BE2C (cell line): ENCODE results near the gene PEMT.
A peak's percentile ranks its signal among the peaks of the same experiment; 100 is the strongest.

Experiments
- DNase-seq: peaks from one replicate; pipeline ENCODE4 v3.0.0-alpha.2; 2020
- H3K27me3 ChIP-seq: fragments of 250-450 bp; sonication (Bioruptor Pico); 2 replicates; pipeline ENCODE4 v1.5.1; 2020; ENCODE audit warnings: mild to moderate bottlenecking
- H3K36me3 ChIP-seq: fragments of 250-450 bp; sonication (Bioruptor Pico); 2 replicates; pipeline ENCODE4 v1.5.1; 2020; ENCODE audit warnings: mild to moderate bottlenecking
- H3K4me1 ChIP-seq: fragments of 250-450 bp; sonication (Bioruptor Pico); 2 replicates; pipeline ENCODE4 v1.5.1; 2020
- H3K4me3 ChIP-seq: 2 replicates; pipeline ENCODE4 v1.5.1; 2011; ENCODE audit warnings: low read depth, low read length
- H3K9me3 ChIP-seq: fragments of 250-450 bp; sonication (Bioruptor Pico); 2 replicates; pipeline ENCODE4 v1.5.1; 2020
- TF ChIP-seq, protein P1 (sequence below): IDR thresholded peaks from 2 replicates; pipeline ENCODE4 v1.5.1; 2012; ENCODE audit warnings: mild to moderate bottlenecking, low read depth, low read length

The PEMT gene

DNA sequence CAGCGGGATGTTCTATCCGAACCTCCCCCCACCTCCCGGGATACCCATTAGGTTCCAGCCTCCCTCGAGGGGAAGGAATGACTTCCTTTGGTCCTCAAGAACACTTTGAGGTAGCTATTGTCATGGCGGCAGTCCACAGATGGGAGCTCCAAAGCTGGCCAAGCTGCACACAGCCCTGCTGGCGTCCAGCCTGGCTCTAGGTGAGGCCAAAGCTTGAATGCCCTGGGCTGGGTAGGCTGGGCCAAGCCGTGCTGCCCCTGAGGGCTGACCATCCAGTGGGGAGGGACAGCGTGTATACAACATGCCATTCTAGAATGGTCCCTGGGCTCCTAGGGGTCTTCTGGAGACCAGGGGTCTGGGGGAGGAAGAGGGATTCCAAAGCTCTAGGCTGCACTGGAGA lies 43.5 kb downstream of the PEMT start:
- H3K9me3 ChIP-seq, result no peaks in the 10 kb centered on the region
- TF ChIP-seq, protein P1, sequence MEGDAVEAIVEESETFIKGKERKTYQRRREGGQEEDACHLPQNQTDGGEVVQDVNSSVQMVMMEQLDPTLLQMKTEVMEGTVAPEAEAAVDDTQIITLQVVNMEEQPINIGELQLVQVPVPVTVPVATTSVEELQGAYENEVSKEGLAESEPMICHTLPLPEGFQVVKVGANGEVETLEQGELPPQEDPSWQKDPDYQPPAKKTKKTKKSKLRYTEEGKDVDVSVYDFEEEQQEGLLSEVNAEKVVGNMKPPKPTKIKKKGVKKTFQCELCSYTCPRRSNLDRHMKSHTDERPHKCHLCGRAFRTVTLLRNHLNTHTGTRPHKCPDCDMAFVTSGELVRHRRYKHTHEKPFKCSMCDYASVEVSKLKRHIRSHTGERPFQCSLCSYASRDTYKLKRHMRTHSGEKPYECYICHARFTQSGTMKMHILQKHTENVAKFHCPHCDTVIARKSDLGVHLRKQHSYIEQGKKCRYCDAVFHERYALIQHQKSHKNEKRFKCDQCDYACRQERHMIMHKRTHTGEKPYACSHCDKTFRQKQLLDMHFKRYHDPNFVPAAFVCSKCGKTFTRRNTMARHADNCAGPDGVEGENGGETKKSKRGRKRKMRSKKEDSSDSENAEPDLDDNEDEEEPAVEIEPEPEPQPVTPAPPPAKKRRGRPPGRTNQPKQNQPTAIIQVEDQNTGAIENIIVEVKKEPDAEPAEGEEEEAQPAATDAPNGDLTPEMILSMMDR, result no peak
- no peaks in the 10 kb centered on the region for H3K27me3 ChIP-seq
- H3K4me1 ChIP-seq, result peaks cover 24% of the 10 kb centered on the region
- H3K4me3 ChIP-seq, result no peak overlapping the region
- DNase-seq, result no peak
- no peaks in the 10 kb centered on the region for H3K36me3 ChIP-seq

DNA sequence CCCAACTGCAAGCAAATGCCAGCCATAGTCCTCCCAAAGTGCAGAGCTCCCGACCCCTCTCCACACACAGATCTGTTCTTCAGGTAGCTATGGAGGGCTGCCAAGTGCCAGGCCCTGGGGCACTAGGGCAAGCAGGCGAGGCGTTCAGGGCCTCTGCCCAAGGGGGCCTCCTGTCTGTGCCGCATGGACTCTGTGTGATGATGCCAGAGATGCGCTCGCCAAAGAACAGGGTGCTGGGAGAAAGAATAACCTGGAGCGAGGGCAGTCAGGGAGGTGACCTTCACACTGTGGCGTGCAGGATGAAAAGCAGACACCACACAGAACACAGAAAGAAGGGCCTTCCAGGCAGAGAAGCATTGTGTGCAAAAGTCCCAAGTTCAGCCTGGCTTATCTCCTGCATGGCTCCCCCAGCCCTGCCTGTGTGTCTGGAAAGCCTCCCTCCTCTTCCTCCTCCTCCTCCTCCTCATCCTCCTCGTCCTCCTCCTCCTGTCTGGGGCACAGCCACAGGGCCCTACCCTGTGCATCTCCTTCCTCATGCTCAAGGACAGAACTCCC lies 44.2 kb downstream of the PEMT start:
- DNase-seq, result peak; percentile 59
- Histone ChIP-seq H3K9me3 (no peaks in the 10 kb centered on the region), H3K36me3 (no peaks in the 10 kb centered on the region), H3K4me1 (peaks cover 24% of the 10 kb centered on the region), H3K27me3 (no peaks in the 10 kb centered on the region), H3K4me3 (no peak overlapping the region)
- TF ChIP-seq, protein P1, result no peak

DNA sequence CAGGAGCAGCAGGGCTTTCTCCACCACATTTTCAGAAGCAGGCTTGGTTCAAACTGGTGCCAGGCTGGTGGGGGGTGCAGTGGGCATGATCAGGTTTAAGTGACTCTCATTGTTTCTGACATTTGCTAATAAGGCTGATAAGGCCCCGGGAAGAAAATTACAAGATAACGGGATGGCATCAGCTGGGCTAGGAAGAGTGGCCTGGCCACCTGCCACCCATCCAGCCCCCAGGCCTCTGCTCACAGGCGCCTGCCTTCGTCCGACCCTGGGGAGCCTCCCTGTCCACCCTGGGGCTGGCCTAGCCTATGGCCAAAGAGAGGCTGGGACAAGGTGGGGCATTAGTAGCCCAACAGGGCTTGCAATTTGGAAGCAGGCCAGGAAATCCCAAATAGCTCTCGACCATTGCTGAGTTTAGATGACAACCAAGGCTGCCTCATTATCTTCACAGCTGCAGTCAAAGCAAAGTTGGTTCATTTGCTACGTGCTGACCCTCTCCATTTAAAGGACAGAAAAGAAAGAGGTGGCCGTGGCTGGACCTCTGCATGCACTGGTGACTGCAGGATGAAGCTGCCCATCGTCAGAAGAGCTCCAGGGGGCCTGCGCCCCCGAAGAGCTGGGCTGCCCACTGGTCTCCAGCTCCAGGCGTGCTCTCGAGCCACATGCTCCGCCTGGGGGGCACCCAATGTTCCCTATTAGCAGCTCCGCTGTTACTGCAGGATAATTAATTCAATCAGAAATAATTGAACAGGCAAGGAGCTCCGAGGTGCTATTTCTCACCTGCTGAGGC lies 44.9 kb downstream of the PEMT start:
- H3K36me3 ChIP-seq, result no peaks in the 10 kb centered on the region
- TF ChIP-seq, protein P1, result no peak
- DNase-seq, result peak; percentile 50
- no peaks in the 10 kb centered on the region for H3K27me3 ChIP-seq
- no peak overlapping the region for H3K4me3 ChIP-seq
- H3K9me3 ChIP-seq, result no peaks in the 10 kb centered on the region
- peaks cover 24% of the 10 kb centered on the region for H3K4me1 ChIP-seq

DNA sequence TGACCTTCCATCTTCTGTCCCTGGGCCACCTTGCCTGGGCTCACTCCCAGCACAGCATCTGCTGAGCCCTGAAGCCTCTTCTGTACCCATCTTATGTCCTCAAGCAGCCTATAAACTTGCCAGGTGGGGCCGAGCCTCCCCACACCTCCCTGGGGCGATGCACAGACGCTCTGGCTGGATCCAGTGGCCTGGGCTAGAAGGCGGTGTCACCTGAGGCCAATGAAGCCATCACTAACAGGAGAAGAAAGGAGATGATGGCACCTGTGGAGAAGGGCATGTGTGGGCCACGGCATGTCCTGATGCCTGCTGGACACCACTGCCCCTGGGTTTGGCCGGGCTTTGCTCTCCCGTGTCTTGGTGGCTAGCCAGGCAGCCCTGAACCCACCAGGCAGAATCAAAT lies 45.5 kb downstream of the PEMT start:
- Histone ChIP-seq H3K36me3 (no peaks in the 10 kb centered on the region), H3K4me3 (no peak overlapping the region), H3K9me3 (no peaks in the 10 kb centered on the region), H3K4me1 (peaks cover 22% of the 10 kb centered on the region), H3K27me3 (no peaks in the 10 kb centered on the region)
- no peak for DNase-seq
- TF ChIP-seq, protein P1, result no peak

DNA sequence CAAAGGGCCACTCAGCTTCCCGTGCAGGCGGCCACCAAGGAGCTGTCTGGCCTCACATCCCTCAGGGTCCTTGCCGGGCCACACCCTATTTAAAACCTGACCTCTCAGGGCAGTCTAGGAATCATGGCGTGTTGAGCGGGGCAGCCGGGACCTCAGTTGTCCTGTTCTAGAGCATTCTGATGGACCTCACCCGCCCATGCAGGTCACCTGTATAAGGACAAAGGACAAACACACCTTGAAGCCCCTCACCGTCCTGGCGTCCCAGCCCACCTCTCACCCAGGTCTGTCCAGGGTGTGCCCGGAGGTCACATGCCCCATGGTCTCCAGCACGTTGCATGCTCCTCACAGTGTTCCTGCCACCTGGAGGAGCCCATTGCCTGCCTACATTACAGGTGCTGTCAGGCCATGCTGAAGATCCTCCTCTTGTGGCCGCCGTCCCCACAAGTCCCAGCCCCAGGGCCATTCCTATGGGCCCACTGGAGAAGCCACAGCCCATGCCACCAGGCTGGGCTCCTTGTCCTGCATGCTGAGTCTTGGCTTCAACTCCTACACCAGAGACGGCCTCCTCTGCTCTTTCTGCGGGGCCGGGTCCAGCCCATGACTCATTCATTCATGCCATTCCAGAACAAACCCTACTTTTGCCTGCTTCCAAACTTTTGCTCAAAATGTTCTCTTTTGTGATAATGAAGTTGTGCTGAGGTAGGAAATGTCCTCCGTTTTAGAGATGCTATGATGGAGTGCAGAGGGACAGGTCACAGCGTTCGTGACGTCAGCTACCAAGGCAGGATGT lies 46.3 kb downstream of the PEMT start:
- no peaks in the 10 kb centered on the region for H3K36me3 ChIP-seq
- DNase-seq, result no peak
- TF ChIP-seq, protein P1, result no peak
- H3K4me3 ChIP-seq, result no peak overlapping the region
- H3K4me1 ChIP-seq, result peaks cover 20% of the 10 kb centered on the region
- no peaks in the 10 kb centered on the region for H3K27me3 ChIP-seq
- H3K9me3 ChIP-seq, result no peaks in the 10 kb centered on the region
